Duodenal mucosa (tissue), 2 donors: ENCODE measurements around the gene HDHD5.

Source experiments
- H3K27ac ChIP-seq: one replicate; pipeline ENCODE4 v1.7.0; 2013; ENCODE audit warnings: low read depth, low read length
- H3K27me3 ChIP-seq, 2 donors: one replicate each; pipeline ENCODE4 v1.7.0; 2013; ENCODE audit warnings: low read length in 2 of 2, control low read depth in 1 of 2; ENCODE audit not compliant: insufficient read depth in 2 of 2, control insufficient read depth in 1 of 2
- H3K36me3 ChIP-seq, 2 donors: one replicate each; pipeline ENCODE4 v1.7.0; 2013; ENCODE audit warnings: low read length in 2 of 2, control low read depth in 1 of 2; ENCODE audit not compliant: insufficient read depth in 2 of 2, control insufficient read depth in 1 of 2
- H3K4me1 ChIP-seq, 2 donors: one replicate each; pipeline ENCODE4 v1.7.0; 2013; ENCODE audit warnings: low read length in 2 of 2, control low read depth in 1 of 2; ENCODE audit not compliant: insufficient read depth in 2 of 2, control insufficient read depth in 1 of 2
- H3K4me3 ChIP-seq, 2 donors: one replicate each; pipeline ENCODE4 v1.7.0; 2013; ENCODE audit warnings: low read length in 2 of 2, low read depth in 1 of 2
- H3K9ac ChIP-seq, 2 donors: one replicate each; pipeline ENCODE4 v1.7.0; 2013; ENCODE audit warnings: low read length in 2 of 2, low read depth in 1 of 2
- H3K9me3 ChIP-seq, 2 donors: one replicate each; pipeline ENCODE4 v1.7.0; 2013; ENCODE audit warnings: low read length in 2 of 2, control low read depth in 1 of 2; ENCODE audit not compliant: control insufficient read depth in 1 of 2

Gene HDHD5

GRCh38 chr22:17115236-17115635, 43.8 kb downstream of the HDHD5 start:
- peaks cover 0 to 8% of the 10 kb centered on the region in 2 donors for H3K27me3 ChIP-seq
- no peak overlapping the region for H3K27ac ChIP-seq
- peaks cover 11 to 14% of the 10 kb centered on the region in 2 donors for H3K4me1 ChIP-seq

GRCh38 chr22:17114898-17115235, 44.2 kb downstream of the HDHD5 start:
- Histone ChIP-seq H3K4me1 (peaks cover 11 to 14% of the 10 kb centered on the region in 2 donors), H3K27ac (no peak overlapping the region), H3K36me3 (peaks cover 1 to 3% of the 10 kb centered on the region in 2 donors), H3K4me3 (no peak overlapping the region), H3K9me3 (no peaks in the 10 kb centered on the region), H3K9ac (no peak overlapping the region), H3K27me3 (peaks cover 0 to 8% of the 10 kb centered on the region in 2 donors)

More at GRCh38 chr22:17115236-17115635, 43.8 kb downstream of the HDHD5 start:
- no peak overlapping the region for H3K4me3 ChIP-seq
- H3K36me3 ChIP-seq: no peaks in the 10 kb centered on the region
- H3K9me3 ChIP-seq: no peaks in the 10 kb centered on the region
- H3K9ac ChIP-seq: no peak overlapping the region

DNA sequence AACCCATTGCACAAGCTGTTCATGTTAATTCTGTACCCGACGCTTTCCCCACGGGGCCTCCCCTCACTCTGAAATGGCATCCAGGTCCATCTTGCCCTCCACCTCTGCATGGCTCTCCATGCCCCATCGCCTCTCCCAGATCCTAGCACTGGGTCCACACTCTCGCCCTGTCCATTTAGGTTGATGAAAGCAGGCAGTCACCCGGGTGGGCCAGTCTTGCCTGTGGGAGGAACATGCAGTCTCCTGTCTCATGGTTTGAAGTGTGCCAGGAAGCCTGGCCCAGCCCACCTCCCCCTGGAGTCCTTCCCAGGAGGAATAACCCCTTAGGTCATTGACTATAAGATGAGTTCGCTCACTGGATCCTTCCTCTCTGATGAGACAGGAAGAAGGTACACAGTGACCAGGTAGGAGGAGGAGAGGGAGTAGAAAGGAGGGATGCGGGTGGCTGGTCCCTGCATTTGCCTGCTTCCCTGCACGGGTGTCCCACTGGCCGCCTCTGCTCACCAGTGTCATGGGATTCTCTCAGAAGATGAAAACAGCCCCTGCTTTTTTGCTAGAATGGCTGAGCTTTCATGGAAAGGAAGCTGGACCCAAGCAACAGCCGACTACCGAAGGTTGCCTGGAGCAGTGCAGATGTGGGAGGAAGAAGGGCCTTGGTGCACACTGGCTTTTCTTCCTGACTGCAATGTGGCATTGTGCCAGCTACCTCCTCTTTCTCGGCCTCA, 44.7 kb downstream of the HDHD5 start:
- Histone ChIP-seq H3K27me3 (peaks cover 0 to 4% of the 10 kb centered on the region in 2 donors), H3K4me1 (peaks cover 11 to 14% of the 10 kb centered on the region in 2 donors), H3K27ac (no peak overlapping the region), H3K4me3 (no peak overlapping the region), H3K36me3 (peaks cover 7 to 8% of the 10 kb centered on the region in 2 donors), H3K9me3 (no peaks in the 10 kb centered on the region), H3K9ac (no peak overlapping the region)

GRCh38 chr22:17113600-17113999, 45.5 kb downstream of the HDHD5 start:
- no peaks in the 10 kb centered on the region for H3K9me3 ChIP-seq
- no peak overlapping the region for H3K4me3 ChIP-seq
- H3K36me3 ChIP-seq: peaks cover 8 to 15% of the 10 kb centered on the region in 2 donors
- no peaks in the 10 kb centered on the region for H3K27me3 ChIP-seq
- H3K9ac ChIP-seq: no peak overlapping the region
- H3K27ac ChIP-seq: no peak overlapping the region
- peaks cover 11 to 14% of the 10 kb centered on the region in 2 donors for H3K4me1 ChIP-seq

GRCh38 chr22:17112491-17113042, 46.5 kb downstream of the HDHD5 start:
- Histone ChIP-seq H3K27ac (no peak overlapping the region), H3K4me3 (no peak overlapping the region), H3K4me1 (peaks cover under 1 to 6% of the 10 kb centered on the region in 2 donors), H3K9ac (no peak overlapping the region), H3K36me3 (peaks cover 16 to 26% of the 10 kb centered on the region in 2 donors), H3K27me3 (no peaks in the 10 kb centered on the region), H3K9me3 (no peaks in the 10 kb centered on the region)

DNA sequence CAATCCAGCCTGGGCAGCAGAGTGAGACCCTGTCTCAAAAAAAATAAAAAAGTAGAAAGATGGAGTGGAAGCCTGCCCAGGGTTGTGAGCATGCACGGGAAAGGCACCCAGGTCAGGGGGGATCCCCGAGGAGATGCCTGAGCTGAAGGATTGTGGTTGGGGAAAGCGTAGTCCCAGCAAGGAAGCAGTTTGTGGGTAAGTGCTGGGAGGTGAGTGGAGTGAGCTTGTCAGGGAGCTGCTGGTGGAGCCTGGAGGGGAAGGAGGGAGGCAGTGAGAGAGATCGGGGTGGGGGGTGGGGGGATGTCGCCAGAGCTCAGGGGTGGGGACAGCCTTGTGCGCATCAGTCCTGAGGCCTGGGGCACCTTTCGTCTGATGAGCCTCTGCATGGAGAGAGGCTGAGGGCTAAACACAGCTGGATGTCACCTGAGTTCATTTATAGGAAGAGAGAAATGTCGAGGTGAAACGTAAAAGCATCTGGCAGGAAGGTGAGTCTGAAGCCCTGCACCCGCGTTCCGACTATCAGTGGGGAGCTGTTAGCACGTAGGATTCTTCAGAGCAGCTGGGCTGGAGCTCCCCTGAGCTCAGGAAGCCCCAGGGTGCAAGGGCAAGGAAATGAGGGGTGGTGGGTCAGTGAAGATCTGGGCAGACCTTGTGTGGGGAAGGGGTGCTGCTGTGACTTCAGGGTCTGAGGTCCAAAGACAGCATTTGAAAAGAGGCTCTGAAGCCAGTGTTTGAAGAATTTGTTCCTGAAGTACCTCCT, 48.1 kb downstream of the HDHD5 start:
- no peaks in the 10 kb centered on the region for H3K27me3 ChIP-seq
- H3K4me1 ChIP-seq: no peaks in the 10 kb centered on the region
- H3K27ac ChIP-seq: no peak overlapping the region

GRCh38 chr22:17109976-17110375, 49.1 kb downstream of the HDHD5 start:
- Histone ChIP-seq H3K4me3 (no peak overlapping the region), H3K9ac (no peak overlapping the region), H3K9me3 (no peaks in the 10 kb centered on the region), H3K36me3 (peaks cover 22 to 47% of the 10 kb centered on the region in 2 donors), H3K27ac (no peak overlapping the region), H3K27me3 (no peaks in the 10 kb centered on the region), H3K4me1 (no peaks in the 10 kb centered on the region)

More for the DNA sequence above, 48.1 kb downstream of the HDHD5 start:
- no peaks in the 10 kb centered on the region for H3K9me3 ChIP-seq
- no peak overlapping the region for H3K4me3 ChIP-seq
- no peak overlapping the region for H3K9ac ChIP-seq
- peaks cover 22 to 37% of the 10 kb centered on the region in 2 donors for H3K36me3 ChIP-seq

GRCh38 chr22:17109113-17109865, 49.8 kb downstream of the HDHD5 start:
- Histone ChIP-seq H3K36me3 (peaks cover 24 to 54% of the 10 kb centered on the region in 2 donors), H3K27ac (no peak overlapping the region), H3K4me3 (no peak overlapping the region), H3K27me3 (no peaks in the 10 kb centered on the region), H3K4me1 (no peaks in the 10 kb centered on the region), H3K9me3 (no peaks in the 10 kb centered on the region), H3K9ac (no peak overlapping the region)

GRCh38 chr22:17108256-17109112, 50.6 kb downstream of the HDHD5 start:
- Histone ChIP-seq H3K4me3 (no peak overlapping the region), H3K9ac (no peak overlapping the region), H3K9me3 (no peaks in the 10 kb centered on the region), H3K27me3 (no peaks in the 10 kb centered on the region), H3K36me3 (peaks cover 25 to 59% of the 10 kb centered on the region in 2 donors), H3K27ac (no peak overlapping the region), H3K4me1 (no peaks in the 10 kb centered on the region)
